Measurements from ENCODE around the gene KLHL2. TPM values are rescaled to one million over a fixed set of nuclear protein-coding genes. Genes with fewer than 3 reads are reported as not detected.

The KLHL2 gene
- total and polyA plus RNA-seq, 9 of the 15 experiments (the other 6 are each of a cell fraction or from before 2014, with no cell fraction given), result 2.5 to 11.3 (median 6.1) TPM

DNA sequence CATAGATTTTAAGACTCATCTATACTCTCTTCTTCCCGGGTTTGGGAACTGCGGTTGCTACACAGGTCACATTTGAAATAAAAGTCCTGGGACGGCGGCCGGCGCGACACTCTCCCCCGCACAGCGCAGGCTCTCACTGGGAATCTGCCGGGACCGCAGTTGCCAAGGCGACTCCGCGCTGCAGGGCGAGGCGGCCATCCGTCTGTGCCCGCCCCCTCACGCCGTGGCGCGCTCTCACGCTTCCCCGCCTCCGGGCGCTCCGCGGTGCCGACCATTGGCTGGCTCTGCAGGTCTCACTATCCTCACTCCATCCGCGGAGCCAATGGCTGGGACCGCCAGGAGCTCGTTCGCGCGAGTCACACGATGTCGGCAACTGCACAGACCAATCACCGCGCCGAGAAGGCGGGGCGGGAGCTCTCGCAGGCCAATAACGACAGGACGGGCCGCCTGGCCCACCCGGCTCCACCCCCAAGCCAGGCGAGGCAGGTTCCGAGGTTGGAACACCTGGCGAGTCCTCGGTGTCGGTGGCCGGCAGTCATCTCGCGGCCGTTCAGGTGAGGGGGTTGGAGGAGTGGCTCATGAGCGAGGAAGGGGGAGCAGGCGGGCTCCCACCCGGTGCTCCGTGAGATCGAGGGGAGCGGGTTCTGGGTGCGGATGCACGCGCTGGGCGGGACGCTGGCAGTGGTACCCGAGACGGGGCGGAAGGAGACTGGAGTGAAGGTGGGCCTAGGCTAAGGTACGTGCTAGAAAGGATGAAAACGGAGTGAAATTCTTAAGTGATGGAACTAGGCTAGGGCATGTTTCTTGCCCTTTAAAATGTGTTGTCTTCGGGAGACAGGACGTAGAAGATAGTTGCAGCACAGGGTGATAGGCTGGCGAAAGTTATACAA, 120.1 kb downstream of the KLHL2 start, which contains the start of gene MSMO1 (continued):
- TF ChIP-seq, protein P1, sequence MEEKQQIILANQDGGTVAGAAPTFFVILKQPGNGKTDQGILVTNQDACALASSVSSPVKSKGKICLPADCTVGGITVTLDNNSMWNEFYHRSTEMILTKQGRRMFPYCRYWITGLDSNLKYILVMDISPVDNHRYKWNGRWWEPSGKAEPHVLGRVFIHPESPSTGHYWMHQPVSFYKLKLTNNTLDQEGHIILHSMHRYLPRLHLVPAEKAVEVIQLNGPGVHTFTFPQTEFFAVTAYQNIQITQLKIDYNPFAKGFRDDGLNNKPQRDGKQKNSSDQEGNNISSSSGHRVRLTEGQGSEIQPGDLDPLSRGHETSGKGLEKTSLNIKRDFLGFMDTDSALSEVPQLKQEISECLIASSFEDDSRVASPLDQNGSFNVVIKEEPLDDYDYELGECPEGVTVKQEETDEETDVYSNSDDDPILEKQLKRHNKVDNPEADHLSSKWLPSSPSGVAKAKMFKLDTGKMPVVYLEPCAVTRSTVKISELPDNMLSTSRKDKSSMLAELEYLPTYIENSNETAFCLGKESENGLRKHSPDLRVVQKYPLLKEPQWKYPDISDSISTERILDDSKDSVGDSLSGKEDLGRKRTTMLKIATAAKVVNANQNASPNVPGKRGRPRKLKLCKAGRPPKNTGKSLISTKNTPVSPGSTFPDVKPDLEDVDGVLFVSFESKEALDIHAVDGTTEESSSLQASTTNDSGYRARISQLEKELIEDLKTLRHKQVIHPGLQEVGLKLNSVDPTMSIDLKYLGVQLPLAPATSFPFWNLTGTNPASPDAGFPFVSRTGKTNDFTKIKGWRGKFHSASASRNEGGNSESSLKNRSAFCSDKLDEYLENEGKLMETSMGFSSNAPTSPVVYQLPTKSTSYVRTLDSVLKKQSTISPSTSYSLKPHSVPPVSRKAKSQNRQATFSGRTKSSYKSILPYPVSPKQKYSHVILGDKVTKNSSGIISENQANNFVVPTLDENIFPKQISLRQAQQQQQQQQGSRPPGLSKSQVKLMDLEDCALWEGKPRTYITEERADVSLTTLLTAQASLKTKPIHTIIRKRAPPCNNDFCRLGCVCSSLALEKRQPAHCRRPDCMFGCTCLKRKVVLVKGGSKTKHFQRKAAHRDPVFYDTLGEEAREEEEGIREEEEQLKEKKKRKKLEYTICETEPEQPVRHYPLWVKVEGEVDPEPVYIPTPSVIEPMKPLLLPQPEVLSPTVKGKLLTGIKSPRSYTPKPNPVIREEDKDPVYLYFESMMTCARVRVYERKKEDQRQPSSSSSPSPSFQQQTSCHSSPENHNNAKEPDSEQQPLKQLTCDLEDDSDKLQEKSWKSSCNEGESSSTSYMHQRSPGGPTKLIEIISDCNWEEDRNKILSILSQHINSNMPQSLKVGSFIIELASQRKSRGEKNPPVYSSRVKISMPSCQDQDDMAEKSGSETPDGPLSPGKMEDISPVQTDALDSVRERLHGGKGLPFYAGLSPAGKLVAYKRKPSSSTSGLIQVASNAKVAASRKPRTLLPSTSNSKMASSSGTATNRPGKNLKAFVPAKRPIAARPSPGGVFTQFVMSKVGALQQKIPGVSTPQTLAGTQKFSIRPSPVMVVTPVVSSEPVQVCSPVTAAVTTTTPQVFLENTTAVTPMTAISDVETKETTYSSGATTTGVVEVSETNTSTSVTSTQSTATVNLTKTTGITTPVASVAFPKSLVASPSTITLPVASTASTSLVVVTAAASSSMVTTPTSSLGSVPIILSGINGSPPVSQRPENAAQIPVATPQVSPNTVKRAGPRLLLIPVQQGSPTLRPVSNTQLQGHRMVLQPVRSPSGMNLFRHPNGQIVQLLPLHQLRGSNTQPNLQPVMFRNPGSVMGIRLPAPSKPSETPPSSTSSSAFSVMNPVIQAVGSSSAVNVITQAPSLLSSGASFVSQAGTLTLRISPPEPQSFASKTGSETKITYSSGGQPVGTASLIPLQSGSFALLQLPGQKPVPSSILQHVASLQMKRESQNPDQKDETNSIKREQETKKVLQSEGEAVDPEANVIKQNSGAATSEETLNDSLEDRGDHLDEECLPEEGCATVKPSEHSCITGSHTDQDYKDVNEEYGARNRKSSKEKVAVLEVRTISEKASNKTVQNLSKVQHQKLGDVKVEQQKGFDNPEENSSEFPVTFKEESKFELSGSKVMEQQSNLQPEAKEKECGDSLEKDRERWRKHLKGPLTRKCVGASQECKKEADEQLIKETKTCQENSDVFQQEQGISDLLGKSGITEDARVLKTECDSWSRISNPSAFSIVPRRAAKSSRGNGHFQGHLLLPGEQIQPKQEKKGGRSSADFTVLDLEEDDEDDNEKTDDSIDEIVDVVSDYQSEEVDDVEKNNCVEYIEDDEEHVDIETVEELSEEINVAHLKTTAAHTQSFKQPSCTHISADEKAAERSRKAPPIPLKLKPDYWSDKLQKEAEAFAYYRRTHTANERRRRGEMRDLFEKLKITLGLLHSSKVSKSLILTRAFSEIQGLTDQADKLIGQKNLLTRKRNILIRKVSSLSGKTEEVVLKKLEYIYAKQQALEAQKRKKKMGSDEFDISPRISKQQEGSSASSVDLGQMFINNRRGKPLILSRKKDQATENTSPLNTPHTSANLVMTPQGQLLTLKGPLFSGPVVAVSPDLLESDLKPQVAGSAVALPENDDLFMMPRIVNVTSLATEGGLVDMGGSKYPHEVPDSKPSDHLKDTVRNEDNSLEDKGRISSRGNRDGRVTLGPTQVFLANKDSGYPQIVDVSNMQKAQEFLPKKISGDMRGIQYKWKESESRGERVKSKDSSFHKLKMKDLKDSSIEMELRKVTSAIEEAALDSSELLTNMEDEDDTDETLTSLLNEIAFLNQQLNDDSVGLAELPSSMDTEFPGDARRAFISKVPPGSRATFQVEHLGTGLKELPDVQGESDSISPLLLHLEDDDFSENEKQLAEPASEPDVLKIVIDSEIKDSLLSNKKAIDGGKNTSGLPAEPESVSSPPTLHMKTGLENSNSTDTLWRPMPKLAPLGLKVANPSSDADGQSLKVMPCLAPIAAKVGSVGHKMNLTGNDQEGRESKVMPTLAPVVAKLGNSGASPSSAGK (IDR thresholded peaks at IDR 0.05), result no peak
- TF ChIP-seq HSF4 (CRISPR knock-in tag; IDR thresholded peaks at IDR 0.05; ENCODE audit: borderline replicate concordance) (no peak), ZNF717 (CRISPR knock-in tag; IDR thresholded peaks at IDR 0.05) (no peak), ZNF696 (CRISPR knock-in tag; conservative IDR thresholded peaks at IDR 0.05) (no peak), BRCA1 (IDR thresholded peaks at IDR 0.05) (no peak), BRCA1 (CRISPR knock-in tag; IDR thresholded peaks at IDR 0.05) (no peak), TEAD4 (IDR thresholded peaks at IDR 0.05; ENCODE audit: low read length) (peak; percentile 18; the same call in 1 of the 2 replicates), TEAD4 (CRISPR knock-in tag; IDR thresholded peaks at IDR 0.05; ENCODE audit: borderline replicate concordance) (no peak), ZNF23 (CRISPR knock-in tag; IDR thresholded peaks at IDR 0.05) (no peak), PHF21A (IDR thresholded peaks at IDR 0.05; ENCODE audit: borderline replicate concordance, low read depth) (peak; percentile 2; the same call in 1 of the 2 replicates), CC2D1A (IDR thresholded peaks at IDR 0.05) (no peak), ZNF79 (CRISPR knock-in tag; IDR thresholded peaks at IDR 0.05; ENCODE audit: low read depth) (no peak), NR2C2 (CRISPR knock-in tag; IDR thresholded peaks at IDR 0.05) (no peak), NR2C2 (tag; IDR thresholded peaks at IDR 0.05) (no peak), FOXJ3 (CRISPR knock-in tag; IDR thresholded peaks at IDR 0.05) (no peak), POLR2H (tag; IDR thresholded peaks at IDR 0.05; ENCODE audit: low read depth) (no peak)
- TF ChIP-seq, protein P2, sequence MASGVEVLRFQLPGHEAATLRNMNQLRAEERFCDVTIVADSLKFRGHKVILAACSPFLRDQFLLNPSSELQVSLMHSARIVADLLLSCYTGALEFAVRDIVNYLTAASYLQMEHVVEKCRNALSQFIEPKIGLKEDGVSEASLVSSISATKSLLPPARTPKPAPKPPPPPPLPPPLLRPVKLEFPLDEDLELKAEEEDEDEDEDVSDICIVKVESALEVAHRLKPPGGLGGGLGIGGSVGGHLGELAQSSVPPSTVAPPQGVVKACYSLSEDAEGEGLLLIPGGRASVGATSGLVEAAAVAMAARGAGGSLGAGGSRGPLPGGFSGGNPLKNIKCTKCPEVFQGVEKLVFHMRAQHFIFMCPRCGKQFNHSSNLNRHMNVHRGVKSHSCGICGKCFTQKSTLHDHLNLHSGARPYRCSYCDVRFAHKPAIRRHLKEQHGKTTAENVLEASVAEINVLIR (CRISPR knock-in tag; IDR thresholded peaks at IDR 0.05), result peak; percentile 80
